T-helper 2 cell treated with Interferon-gamma antibody and Interleukin-4, amounts not matched to agents 5 μg/mL and 100 μg/mL, for 36 hours (primary cell): ENCODE results near the gene NEXN.

Experiments
- DNase-seq: peaks from one replicate; pipeline ENCODE4 v3.0.0; 2021; ENCODE audit warnings: low spot score
- H3K27ac Mint-ChIP-seq: one replicate; pipeline ENCODE4 v1.8.0; 2021; ENCODE audit warnings: mild to moderate bottlenecking, mixed read lengths
- H3K27me3 Mint-ChIP-seq: one replicate; pipeline ENCODE4 v1.8.0; 2021; ENCODE audit warnings: low read depth, mixed read lengths
- H3K36me3 Mint-ChIP-seq: one replicate; pipeline ENCODE4 v1.8.0; 2021; ENCODE audit warnings: low read depth, mixed read lengths
- H3K4me1 Mint-ChIP-seq: one replicate; pipeline ENCODE4 v1.8.0; 2021; ENCODE audit warnings: low read depth, mixed read lengths
- H3K4me3 Mint-ChIP-seq: one replicate; pipeline ENCODE4 v1.8.0; 2022; ENCODE audit warnings: mild to moderate bottlenecking, moderate library complexity, mixed read lengths
- H3K9me3 Mint-ChIP-seq: one replicate; pipeline ENCODE4 v1.8.0; 2021; ENCODE audit warnings: mixed read lengths

Gene NEXN

GRCh38 chr1:77888081-77888780, at the start of gene NEXN:
NEXN (plus strand) TSS chr1:77888624; CDS start chr1:77916107, 27,483 bp downstream.
- Mint-ChIP-seq H3K27me3 (peaks cover 31% of the 10 kb centered on the region), H3K27ac (no peak within 1 kb of the TSS), H3K4me3 (peak within 1 kb of the TSS; percentile 60), H3K4me1 (peaks cover 6% of the 10 kb centered on the region), H3K9me3 (no peaks in the 10 kb centered on the region), H3K36me3 (peaks cover 5% of the 10 kb centered on the region)
- DNase-seq, result no peak

- H3K27me3 Mint-ChIP-seq, result no peaks in the 10 kb centered on the region
- H3K27ac Mint-ChIP-seq, result no peak overlapping the region
Observed at GRCh38 chr1:77841574-77841973, 46.9 kb upstream of the NEXN start.

GRCh38 chr1:77845951-77846350, 42.5 kb upstream of the NEXN start:
- Mint-ChIP-seq H3K4me3 (no peak overlapping the region), H3K4me1 (no peaks in the 10 kb centered on the region), H3K27me3 (no peaks in the 10 kb centered on the region), H3K36me3 (peaks cover 7% of the 10 kb centered on the region), H3K27ac (no peak overlapping the region), H3K9me3 (no peaks in the 10 kb centered on the region)
- DNase-seq, result no peak

More at GRCh38 chr1:77841574-77841973, 46.9 kb upstream of the NEXN start:
- no peak for DNase-seq
- H3K9me3 Mint-ChIP-seq, result no peaks in the 10 kb centered on the region
- no peak overlapping the region for H3K4me3 Mint-ChIP-seq
- peaks cover 3% of the 10 kb centered on the region for H3K36me3 Mint-ChIP-seq
- no peaks in the 10 kb centered on the region for H3K4me1 Mint-ChIP-seq

- H3K36me3 Mint-ChIP-seq, result peaks cover 7% of the 10 kb centered on the region
- DNase-seq, result no peak
- H3K9me3 Mint-ChIP-seq, result no peaks in the 10 kb centered on the region
- H3K27ac Mint-ChIP-seq, result no peak overlapping the region
- no peaks in the 10 kb centered on the region for H3K27me3 Mint-ChIP-seq
- no peak overlapping the region for H3K4me3 Mint-ChIP-seq
- no peaks in the 10 kb centered on the region for H3K4me1 Mint-ChIP-seq
Observed at GRCh38 chr1:77846966-77847365, 41.5 kb upstream of the NEXN start.

- DNase-seq, result no peak
- Mint-ChIP-seq H3K4me1 (no peaks in the 10 kb centered on the region), H3K36me3 (peaks cover 7% of the 10 kb centered on the region), H3K27ac (no peak overlapping the region), H3K27me3 (no peaks in the 10 kb centered on the region), H3K9me3 (no peaks in the 10 kb centered on the region), H3K4me3 (no peak overlapping the region)
Observed at GRCh38 chr1:77847621-77848080, 40.8 kb upstream of the NEXN start.

- no peak for DNase-seq
- no peak overlapping the region for H3K4me3 Mint-ChIP-seq
- no peak overlapping the region for H3K27ac Mint-ChIP-seq
- peaks cover 23% of the 10 kb centered on the region for H3K36me3 Mint-ChIP-seq
- no peaks in the 10 kb centered on the region for H3K4me1 Mint-ChIP-seq
- peaks cover 13% of the 10 kb centered on the region for H3K9me3 Mint-ChIP-seq
- H3K27me3 Mint-ChIP-seq, result no peaks in the 10 kb centered on the region
Observed at GRCh38 chr1:77850082-77850481, 38.3 kb upstream of the NEXN start.

- Mint-ChIP-seq H3K4me1 (peaks cover 2% of the 10 kb centered on the region), H3K9me3 (peaks cover 30% of the 10 kb centered on the region), H3K36me3 (peaks cover 50% of the 10 kb centered on the region), H3K27me3 (no peaks in the 10 kb centered on the region), H3K27ac (no peak overlapping the region), H3K4me3 (no peak overlapping the region)
- DNase-seq, result no peak
Observed at GRCh38 chr1:77857552-77857951, 30.9 kb upstream of the NEXN start.

- H3K9me3 Mint-ChIP-seq, result peaks cover 30% of the 10 kb centered on the region
- DNase-seq, result no peak
- H3K27me3 Mint-ChIP-seq, result no peaks in the 10 kb centered on the region
- peaks cover 47% of the 10 kb centered on the region for H3K36me3 Mint-ChIP-seq
- no peak overlapping the region for H3K27ac Mint-ChIP-seq
- H3K4me3 Mint-ChIP-seq, result no peak overlapping the region
- peaks cover 2% of the 10 kb centered on the region for H3K4me1 Mint-ChIP-seq
Observed at GRCh38 chr1:77858725-77859124, 29.7 kb upstream of the NEXN start.

- Mint-ChIP-seq H3K27ac (peak overlapping the region; percentile 34), H3K4me1 (peaks cover 2% of the 10 kb centered on the region), H3K36me3 (peaks cover 42% of the 10 kb centered on the region), H3K27me3 (no peaks in the 10 kb centered on the region), H3K4me3 (no peak overlapping the region), H3K9me3 (peaks cover 26% of the 10 kb centered on the region)
- no peak for DNase-seq
Observed at GRCh38 chr1:77859248-77859647, 29.2 kb upstream of the NEXN start.

GRCh38 chr1:77866296-77866695, 22.1 kb upstream of the NEXN start:
- Mint-ChIP-seq H3K27me3 (no peaks in the 10 kb centered on the region), H3K27ac (no peak overlapping the region), H3K4me3 (no peak overlapping the region), H3K36me3 (peaks cover 12% of the 10 kb centered on the region), H3K4me1 (no peaks in the 10 kb centered on the region), H3K9me3 (no peaks in the 10 kb centered on the region)
- DNase-seq, result no peak

GRCh38 chr1:77872645-77873044, 15.8 kb upstream of the NEXN start:
- no peak overlapping the region for H3K27ac Mint-ChIP-seq

GRCh38 chr1:77873461-77873860, 15.0 kb upstream of the NEXN start:
- H3K4me1 Mint-ChIP-seq, result no peaks in the 10 kb centered on the region
- no peak for DNase-seq
- no peaks in the 10 kb centered on the region for H3K9me3 Mint-ChIP-seq
- peaks cover 7% of the 10 kb centered on the region for H3K36me3 Mint-ChIP-seq
- no peak overlapping the region for H3K27ac Mint-ChIP-seq
- no peaks in the 10 kb centered on the region for H3K27me3 Mint-ChIP-seq
- H3K4me3 Mint-ChIP-seq, result no peak overlapping the region

More at GRCh38 chr1:77872645-77873044, 15.8 kb upstream of the NEXN start:
- no peak overlapping the region for H3K4me3 Mint-ChIP-seq
- H3K4me1 Mint-ChIP-seq, result no peaks in the 10 kb centered on the region
- peaks cover 7% of the 10 kb centered on the region for H3K36me3 Mint-ChIP-seq
- no peaks in the 10 kb centered on the region for H3K9me3 Mint-ChIP-seq
- DNase-seq, result no peak
- H3K27me3 Mint-ChIP-seq, result no peaks in the 10 kb centered on the region

GRCh38 chr1:77874804-77875445, 13.5 kb upstream of the NEXN start:
- Mint-ChIP-seq H3K27me3 (no peaks in the 10 kb centered on the region), H3K27ac (no peak overlapping the region), H3K9me3 (no peaks in the 10 kb centered on the region), H3K4me1 (no peaks in the 10 kb centered on the region), H3K36me3 (peaks cover 6% of the 10 kb centered on the region), H3K4me3 (no peak overlapping the region)
- no peak for DNase-seq

- H3K36me3 Mint-ChIP-seq, result peaks cover 6% of the 10 kb centered on the region
- H3K27ac Mint-ChIP-seq, result no peak overlapping the region
- H3K27me3 Mint-ChIP-seq, result no peaks in the 10 kb centered on the region
- DNase-seq, result no peak
- no peaks in the 10 kb centered on the region for H3K9me3 Mint-ChIP-seq
- H3K4me3 Mint-ChIP-seq, result no peak overlapping the region
- no peaks in the 10 kb centered on the region for H3K4me1 Mint-ChIP-seq
Observed at GRCh38 chr1:77876884-77877283, 11.5 kb upstream of the NEXN start.
